ENCODE data around the gene SLC25A24. TPM values are rescaled to one million over a fixed set of nuclear protein-coding genes. Genes with fewer than 3 reads are reported as not detected.

Gene SLC25A24
- total RNA-seq, 1 experiment from 2014 or later, result 85.1 TPM

DNA sequence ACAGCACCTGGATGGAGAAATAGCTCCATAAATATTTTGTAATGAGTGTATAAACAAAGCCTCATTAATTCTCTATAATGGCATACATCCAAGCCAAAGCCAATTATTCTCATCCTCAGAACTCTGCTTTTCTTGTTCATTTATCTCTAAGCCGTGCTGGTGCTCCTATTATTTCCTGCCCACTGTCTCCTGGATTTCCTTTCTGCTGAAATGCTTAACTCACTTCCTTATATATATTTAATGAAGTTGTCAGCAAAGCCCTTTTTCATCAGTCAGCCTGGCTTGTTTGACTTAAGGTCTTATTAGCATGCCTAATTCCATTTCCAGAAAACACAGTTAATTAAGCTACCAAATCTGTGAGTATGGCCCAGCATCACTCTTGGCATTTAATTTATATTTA is 93.4 kb downstream of the SLC25A24 start:
- DNase-seq (ENCODE audit: low read depth), result no peak

DNA sequence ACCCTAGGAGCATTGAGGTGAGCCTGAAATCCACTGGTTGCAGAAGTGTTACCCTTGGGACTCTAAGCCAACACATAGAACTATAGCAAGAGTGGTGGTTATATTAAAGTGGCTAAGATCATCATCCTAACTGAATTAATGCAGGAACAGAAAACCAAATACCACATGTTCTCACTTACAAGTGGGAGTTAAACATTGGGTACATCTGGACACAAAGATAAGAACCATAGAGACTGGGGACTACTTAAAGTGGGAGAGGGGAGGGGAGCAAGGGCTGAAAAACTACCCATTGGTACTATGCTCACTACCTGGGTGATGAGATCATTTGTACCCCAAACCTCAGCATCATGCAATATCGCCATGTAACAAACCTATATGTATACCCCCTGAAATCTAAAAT is 100.0 kb downstream of the SLC25A24 start:
- DNase-seq (ENCODE audit: low read depth), result no peak

DNA sequence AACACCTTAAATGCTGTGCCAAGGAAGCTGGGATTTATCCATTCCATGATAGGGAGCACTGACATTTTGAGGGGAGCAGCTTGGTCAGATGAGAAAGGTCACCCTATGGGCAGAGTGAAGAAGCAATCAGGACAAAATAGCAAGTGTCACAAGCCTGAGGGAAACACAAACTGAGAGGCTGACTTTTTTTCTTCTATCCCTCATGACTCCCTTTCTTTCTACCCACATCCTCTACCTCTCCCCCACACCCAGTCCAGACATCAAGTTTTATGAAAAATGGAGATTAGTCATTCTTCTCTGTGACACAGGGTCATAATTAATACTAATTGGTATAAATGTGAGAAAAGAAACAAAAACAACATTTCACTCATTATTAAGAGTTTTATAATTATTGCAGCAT is 103.1 kb downstream of the SLC25A24 start:
- no peak for DNase-seq (ENCODE audit: low read depth)

DNA sequence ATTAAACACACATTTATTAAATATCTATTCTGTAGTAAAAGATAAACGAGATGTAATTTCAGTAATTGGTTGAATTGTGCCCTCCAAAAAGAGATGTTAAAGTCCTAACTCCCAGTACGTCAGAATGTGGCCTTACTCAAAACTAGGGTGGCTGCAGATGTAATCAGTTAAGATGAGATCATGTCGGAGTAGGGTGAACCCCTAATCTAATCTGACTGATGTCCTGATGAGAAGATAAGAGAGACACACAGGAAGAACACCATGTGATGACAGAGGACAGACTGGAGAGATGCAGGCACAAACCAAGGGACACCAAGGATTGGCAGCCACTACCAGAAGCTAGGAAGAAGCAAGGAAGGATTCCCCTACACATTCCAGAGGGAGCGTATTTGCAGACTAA is 104.1 kb downstream of the SLC25A24 start:
- DNase-seq (ENCODE audit: low read depth), result no peak

DNA sequence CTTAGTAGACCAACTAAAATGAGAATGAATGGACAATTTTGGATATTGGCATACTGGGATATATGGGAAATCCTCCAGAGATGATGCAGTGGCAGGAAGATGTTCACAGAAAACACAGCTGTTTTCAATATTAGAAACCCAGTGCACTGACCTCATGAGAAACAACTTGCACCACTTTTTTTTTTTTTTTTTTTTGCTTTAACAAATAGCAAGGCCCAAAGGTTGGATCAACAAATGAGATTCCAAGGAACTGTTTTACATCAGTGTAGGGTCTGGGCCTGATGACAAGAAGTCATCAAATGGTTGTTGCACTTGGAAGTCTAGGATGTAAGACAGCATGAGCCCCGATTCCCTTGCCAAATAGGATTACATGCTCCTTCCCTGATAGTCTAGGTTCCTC is 110.7 kb downstream of the SLC25A24 start:
- no peak for DNase-seq (ENCODE audit: low read depth)

DNA sequence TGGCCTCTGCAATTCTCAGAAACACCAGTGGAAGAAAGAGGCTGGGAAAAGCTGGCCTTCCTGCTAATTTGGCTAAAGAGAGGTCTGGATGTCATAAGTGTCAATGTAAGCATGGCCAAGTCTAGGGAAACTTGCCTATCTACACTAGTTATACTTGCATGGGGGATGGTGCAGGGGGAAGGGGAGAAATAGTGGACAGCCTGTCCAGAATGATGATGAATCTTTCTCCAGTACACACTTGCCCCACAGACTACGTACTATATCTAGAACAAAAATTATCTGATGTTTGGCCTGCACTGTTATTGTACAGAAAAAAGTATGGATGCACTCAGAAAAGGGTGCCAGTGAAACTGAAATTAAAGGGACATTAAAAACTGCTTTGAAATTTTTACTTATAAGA is 114.5 kb downstream of the SLC25A24 start:
- no peak for DNase-seq (ENCODE audit: low read depth)

DNA sequence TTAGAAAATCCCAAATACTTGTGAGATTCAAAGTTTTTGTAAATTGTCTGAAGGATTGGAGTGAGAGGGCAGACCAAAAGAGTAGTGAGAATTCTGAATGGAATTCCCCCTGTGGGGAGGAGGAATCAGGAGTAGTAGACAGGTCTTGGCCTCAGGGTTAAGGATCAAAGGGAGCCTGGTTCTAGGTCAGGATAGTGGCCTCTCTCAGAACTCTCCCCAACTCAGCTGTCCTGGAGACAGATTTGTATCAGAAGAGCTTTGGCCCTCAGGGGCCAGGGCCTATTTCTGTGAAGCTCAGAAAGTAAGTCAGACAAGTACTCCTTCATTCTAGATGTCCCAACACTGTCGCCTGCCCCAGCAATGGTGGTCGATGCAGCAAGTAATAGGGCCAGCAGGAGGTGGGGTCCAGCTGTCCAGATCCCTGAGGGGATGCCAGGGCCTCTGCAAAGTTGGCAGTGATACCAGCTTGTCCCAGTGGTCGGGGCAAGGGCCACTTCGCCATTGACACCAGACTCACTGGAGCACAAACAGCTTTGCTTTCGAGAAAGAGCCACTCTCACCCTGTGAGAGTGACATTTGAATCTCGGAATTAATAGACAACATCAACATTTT is 115.2 kb downstream of the SLC25A24 start:
- DNase-seq (ENCODE audit: low read depth), result no peak

Other genes with a start within 250 kb of the SLC25A24 start
- 2.4 and 3.8 TPM in 2 replicates for gene VAV3, start 235.2 kb downstream of the SLC25A24 start, total RNA-seq (2014; rRNA removed; shearing (Covaris generic))
- gene NBPF4, start 43.7 kb upstream of the SLC25A24 start, total RNA-seq (2014; rRNA removed; shearing (Covaris generic)), result 0.46 TPM in 1 of 2 replicates, not detected in the other
- not detected in 2 replicates for gene NBPF6, start 250.0 kb upstream of the SLC25A24 start, total RNA-seq (2014; rRNA removed; shearing (Covaris generic))